ENCODE data around the gene CMSS1. TPM values are rescaled to one million over a fixed set of nuclear protein-coding genes. Genes with fewer than 3 reads are reported as not detected.

Gene CMSS1
- total RNA-seq, 1 donor from 2014 or later = 45.7 TPM

DNA sequence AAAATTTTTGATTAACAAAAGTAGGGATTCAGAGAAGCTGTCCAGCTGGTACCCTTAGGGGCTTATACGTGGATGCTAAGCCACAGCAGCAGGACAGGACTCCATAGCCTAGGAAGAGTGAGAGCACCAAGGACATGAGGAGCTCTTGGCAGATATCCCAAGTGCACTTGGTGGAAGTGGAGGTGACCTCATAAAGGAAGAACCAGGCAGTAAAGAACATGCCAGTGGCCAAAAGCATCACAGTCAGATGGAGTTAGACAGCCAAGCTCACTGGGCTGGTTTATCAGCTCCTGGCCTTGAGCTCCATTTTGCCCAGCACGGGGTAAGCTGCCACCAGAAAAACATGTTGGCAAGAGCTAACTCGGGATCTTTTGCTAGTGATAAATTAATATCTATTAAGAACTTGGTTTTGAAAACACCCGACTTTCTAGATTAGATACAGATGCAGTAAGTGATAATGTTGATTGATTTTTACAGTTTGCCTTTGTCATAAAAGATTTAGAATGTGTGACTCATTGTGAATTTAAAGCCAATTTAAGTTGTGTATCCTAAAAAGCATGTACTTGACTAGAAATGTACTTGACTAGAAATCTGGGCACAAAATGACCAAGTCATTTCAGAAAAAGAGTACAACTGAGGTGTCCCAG lies 108.0 kb downstream of the CMSS1 start:
- intact Hi-C loops (cut with micrococcal nuclease) = no loop called here

DNA sequence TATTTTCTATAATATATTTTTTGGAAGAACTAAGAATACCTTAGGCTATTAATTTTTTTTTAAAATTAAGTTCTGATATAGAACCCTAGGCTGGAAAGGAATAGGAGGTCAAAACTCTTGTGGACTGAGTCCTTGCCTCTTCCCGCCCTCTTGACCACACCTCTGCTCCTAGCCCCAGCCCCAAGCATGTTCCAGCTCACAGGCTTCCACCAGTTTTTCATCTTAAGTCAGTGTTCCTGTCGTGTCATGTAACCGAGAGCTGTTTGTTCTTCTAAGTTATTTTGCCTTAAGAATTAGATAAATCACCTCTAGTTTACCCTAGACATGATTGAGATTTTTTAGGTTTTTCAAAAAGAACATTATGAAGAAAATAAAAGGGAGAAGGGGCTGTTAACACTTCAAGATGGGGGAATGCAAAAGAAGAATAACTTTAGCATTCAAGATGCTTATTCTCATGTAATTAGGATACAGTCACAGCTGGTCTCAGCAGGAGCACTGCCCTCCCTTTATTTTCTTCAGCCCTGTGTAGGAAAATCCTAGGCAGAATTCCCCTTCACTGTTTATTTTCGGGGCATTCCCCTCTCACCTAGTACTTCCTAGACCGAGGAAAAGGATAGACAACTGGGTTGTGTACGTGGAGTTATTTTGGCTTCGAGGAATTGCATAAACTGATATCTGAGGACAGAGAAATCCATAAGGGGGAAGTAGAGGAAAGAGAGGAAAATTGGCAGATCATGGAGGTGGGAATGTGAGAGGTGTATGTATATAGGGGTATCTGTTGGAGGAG lies 110.2 kb downstream of the CMSS1 start:
- intact Hi-C loops (cut with micrococcal nuclease) = no loop called here

DNA sequence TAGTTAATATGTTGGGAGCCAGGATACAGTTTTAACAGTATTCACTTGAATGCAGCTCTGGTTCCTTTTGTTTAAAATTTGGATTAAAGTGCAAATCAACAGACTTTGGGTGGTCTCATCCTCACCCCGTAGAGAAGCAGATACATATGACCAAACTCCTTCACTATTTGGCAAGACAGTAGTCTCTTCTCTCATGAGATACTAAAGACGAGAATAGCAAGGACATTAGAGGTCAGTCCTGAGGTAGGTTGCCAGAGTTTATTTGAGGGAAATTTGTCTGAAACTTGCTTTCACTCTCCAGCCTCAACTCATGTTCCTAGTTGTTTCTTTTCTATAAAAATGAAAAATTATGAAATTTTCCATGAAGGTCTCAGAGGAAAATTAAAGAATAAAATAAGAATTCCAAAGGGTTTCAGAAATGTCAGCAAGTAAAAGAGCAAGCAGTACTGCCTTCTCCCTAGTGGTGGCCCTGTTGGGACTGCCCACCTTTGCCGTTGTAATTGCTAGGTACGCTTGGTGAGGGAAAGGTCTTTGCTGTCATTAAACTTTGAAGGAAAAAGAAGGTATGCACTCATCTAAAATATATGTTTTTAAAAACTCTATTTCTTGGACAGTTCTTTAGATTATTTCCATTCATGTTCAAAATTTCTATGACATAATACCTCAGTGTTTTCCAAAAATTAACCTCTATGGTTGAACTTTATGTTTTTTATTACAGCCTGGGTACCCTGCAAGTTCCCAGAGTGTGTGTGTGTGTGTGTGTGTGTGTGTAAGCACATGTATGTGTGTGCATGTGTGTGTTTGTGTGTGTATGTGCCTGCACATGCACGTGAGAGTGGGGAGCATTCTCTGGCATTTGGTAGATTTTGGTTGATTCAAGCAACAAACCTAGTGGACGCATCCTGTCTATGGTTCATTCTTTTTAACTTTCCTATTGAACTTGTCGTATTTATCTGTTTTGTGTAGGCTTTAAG lies 111.4 kb downstream of the CMSS1 start:
- intact Hi-C loops (cut with micrococcal nuclease) = no loop called here

DNA sequence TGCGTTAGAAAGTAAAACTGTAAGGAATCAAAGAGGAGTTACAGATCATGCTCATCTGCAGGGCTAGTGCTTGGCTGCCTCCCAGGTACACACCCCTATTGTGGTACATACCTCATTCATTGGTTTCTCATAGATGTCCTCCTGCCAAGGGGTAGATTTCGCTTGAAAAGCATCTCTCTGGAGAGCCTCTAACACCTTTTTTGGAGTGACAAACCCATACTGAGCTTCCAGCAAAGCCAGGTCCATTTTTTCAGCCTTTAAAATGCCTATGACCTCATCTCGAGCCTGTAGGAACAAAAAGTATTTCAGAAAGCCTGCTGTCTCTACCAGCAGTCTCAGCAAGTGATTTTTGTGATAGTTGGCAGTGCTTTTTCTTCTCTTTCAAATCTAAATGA lies 112.1 kb downstream of the CMSS1 start:
- intact Hi-C loops (cut with micrococcal nuclease) = no loop called here

DNA sequence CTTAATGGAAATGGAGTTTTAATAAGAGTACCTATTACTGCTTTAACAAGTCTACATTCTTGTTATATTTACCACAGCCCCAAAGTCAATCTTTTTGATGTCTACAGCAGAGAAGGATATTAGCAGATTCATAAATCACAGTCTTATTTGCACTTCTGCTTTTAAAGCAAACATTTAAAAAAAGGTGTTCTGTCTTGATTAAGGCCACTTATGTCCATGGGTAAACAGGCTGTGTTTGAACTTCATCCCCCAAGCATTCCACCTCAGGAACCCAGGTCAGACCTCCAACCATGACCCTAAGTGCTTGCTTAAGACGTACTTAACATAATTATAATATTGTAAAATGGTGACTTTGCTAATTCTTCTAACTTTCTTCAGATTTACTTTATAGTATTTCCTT lies 113.4 kb downstream of the CMSS1 start:
- intact Hi-C loops (cut with micrococcal nuclease) = no loop called here

DNA sequence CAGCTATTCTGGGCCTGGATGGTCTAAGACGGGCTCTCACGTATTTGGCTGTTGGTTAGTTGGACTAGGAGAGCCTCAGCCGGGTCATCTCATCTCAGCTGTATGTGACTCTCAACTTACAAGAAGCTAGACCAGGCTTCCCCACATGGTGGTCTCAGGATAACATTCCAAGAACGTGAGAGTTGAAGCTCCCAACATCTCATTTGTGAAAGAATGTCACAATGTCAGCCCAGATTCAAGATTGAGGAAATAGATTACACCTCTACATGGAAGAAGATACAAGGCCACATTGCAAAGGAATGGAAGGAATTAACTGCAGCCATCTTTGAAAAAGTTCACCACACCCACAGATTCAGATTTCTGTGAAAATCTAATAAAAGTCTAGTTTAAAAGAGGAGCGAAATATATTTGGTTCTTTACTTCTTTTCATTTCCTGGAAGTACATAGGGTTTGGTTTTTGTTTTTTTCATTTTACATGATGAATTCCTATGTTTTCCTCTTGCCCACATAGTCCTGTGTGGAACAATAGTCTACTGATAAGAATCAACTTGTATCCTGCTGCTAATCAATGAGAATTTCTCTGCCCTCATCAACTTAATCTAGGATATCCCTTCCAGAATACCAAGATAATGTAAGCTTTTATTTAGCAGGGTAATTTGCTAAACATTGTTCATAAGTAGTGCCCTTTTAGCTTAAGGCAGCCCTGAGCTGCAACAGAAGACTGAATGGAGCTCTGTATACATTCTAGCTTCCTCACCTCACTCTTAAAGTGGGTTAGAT lies 116.5 kb downstream of the CMSS1 start:
- intact Hi-C loops (cut with micrococcal nuclease) = no loop called here

DNA sequence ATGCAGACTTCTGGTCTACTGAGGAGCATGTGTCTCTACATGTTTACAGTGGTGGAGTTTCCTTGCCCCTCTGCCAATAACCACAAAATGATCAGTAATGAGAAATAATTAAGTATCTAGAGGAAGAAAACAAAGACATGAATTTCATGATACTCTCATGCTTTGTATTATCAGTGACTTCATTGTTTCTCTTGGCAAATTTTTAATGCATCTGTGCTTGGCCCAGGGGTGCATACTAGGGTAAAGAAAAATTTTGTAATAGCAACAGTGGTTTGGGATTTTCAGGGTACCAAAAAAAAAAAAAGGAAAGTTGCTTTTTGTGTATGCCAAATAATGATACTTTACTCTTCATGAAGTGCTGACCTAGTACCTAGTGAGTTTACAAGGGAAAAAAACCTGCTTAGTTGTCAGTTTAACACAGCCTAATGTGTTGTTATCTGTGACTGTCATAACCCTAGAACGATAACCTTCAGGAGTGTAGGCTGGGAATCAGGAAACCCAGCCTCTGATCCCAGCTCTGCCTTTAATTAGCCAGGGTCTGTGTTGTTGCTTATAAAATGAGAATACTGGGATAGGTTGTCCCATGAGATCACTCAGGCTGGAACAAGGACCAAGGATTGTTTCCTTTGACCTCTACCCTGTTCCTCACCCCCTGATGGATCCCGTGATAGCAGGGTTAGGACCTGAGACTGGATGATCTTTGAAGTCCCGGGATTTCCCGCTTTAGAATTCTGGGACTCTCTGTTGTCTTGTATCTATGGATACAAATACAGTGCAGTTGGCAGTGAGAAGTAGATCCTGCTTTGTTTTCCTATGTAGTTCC lies 117.5 kb downstream of the CMSS1 start:
- intact Hi-C loops (cut with micrococcal nuclease) = no loop called here

DNA sequence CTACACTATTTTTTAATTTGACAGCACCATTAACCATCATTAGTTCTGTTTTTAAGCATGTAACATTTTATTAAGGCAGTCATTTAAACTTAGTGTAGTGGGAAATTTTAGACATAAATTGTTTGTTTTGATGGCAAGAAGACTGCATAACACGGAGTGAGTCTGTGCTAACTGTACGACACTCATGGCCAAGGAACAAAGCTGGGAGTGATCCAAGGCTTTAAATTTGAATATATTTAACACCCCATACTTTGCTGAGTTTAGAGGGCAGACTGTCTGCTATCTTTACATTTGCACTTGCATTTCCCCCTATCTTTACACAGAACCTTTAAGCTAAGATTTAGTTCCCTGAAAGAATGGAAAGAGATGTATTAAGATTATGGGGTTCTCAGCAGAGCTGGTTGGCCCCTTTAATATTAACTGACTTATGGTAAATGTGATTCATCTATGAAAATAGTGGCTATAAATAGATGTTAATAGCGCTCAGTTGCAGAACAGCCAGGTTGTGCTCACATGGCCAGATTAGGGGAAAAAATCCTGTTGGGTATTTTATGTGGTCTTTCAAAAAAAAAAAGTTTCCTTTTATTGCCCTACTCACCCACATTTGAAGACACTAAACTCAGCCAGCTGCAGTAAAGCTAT lies 120.7 kb downstream of the CMSS1 start:
- intact Hi-C loops (cut with micrococcal nuclease) = no loop called here

DNA sequence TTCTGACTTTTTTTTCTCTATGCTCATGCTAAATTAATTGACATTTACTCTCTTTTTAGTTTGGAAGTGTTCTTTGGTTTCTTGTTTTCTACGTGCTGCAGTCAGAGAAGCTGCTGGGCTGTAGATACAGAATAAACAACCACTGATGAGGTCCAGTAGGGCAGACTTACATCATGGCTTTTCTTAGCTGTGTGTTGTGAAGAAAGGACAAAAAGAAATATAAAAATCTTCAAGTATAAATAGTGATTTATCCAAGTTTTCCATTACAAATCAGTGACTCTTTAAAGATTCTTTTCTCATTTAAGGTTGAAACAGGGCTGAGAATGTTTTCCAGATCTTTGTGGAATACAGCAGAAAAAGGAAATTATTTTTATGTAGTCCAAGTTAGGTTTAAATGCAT lies 122.2 kb downstream of the CMSS1 start:
- intact Hi-C loops (cut with micrococcal nuclease) = no loop called here

DNA sequence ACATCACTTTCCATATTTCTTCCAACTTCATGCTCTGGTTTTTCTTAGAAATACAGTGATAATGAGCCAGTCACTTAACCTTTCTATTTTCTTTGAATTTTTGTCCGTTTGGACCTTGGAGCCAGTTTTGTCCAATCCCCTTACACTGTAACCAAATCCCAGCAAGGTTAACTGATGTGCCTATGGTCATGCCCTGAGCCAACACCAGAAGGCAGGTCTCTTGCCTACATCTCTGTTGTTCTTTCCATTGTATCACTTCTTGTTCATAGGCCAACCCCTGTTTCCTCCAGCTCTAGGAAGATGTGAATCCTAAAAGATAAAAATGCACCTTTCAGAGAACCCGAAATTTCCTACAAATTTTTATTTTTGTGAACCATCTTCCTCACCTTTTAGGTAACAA lies 122.7 kb downstream of the CMSS1 start:
- intact Hi-C loops (cut with micrococcal nuclease) = no loop called here

DNA sequence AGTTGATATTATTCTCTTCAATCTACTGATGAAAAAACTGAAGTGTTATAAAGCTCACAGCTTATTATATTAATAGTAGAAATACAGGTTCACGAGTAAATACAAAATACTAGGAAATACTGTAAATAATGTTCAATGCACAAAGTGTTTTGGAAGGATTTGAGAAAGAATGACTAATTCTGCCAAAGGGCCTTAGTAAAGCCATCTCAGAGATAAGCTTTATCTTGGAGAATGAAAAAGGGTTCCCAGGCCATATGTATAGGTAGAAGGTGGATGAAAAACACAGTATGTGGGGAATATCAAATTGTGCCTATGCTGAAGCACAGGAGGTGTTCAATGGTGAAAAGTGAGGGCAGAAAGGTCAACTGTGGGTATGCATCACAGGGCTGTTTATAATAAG lies 123.5 kb downstream of the CMSS1 start:
- intact Hi-C loops (cut with micrococcal nuclease) = no loop called here

DNA sequence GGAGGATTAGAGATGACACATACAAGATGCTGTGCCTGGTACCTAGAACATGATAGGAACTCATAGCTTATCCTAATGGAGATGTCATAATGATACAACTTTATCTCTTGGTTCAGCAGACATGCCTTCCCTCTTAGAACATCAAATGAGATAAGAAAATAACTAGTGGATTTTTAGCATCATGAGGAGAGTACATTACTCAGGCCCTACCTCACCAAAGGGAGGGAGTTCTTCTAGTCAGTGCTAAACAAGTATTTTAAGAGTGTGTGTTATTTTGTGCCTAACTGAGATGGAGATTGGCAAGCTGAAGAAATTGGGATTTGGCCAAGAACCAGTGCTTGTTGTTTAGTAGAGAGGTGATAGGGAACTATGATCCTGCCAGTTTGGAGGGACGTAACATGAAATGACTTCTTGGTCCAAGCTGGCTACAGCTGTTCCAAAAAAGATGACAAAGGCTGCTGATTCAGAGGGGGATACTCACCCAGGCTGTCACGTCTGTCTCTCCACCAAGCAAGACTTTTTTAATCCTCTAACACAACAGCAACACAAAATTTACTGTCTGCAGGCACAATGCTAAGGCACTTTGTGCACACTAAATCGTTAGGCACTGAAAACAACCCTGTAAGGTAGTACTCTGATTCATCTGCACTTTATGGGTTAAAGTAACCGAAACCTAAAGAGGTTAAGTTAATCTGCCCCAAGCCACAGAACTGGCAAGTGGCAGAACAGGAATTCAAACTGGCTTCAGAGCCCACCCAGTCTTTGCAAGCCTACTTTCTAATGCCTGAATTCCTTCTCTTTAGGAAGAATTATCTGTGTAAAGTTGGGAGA lies 126.5 kb downstream of the CMSS1 start:
- intact Hi-C loops (cut with micrococcal nuclease) = no loop called here

DNA sequence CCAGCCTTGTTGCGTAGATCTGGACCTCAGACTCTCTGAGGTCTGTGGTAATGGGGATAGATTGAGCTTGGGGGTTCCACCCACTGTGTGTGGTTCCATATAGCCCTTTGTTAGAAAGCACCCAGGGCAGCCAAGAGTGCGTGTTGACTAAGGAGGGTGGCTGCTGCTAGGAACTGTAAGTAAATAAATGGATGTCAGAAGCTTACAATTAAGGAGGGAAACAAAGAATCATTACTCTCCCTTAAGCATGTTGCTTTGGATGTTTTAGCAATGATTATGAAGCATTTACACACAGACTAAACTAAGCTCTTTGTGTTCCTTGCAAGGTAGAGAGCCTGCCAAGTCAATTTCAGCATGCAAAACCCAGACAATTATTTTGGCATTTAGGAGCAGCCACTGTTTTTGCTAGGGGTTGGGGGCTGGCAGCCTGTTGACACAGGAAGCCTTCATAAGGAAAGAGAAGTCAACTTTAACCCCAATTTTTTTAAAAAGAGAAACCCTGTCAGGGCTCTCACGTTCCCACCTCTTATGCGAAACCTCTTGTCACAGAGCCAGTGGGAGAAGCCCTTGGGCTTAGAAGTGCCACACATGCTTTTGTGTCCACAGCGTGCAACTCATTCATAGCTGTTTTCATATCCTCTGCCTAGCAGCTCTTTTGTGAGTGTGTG lies 127.8 kb downstream of the CMSS1 start:
- intact Hi-C loops (cut with micrococcal nuclease) = loop anchor here (5.0 kb wide), 1 partner anchor 103 kb away; no protein-coding TSS in a partner anchor

DNA sequence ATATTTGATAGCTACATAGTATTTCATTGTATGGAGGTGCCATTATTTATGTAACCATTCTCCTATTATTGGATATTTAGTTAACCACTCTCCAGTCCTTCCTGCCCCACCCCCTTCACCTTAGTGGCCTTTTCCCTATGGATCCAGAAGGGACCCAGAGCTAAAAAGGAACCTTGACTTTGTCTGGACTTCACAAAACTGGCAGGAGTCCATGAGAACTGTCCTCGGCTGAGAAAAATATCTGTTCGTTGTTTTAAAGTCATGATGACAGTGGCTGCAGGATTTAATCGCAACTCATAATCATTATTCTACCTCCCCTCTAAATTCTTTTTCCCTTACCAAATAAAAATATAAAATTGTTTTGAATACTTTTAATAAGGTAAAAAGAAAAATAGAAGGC lies 129.7 kb downstream of the CMSS1 start:
- intact Hi-C loops (cut with micrococcal nuclease) = loop anchor here (5.0 kb wide), 1 partner anchor 105 kb away; no protein-coding TSS in a partner anchor

DNA sequence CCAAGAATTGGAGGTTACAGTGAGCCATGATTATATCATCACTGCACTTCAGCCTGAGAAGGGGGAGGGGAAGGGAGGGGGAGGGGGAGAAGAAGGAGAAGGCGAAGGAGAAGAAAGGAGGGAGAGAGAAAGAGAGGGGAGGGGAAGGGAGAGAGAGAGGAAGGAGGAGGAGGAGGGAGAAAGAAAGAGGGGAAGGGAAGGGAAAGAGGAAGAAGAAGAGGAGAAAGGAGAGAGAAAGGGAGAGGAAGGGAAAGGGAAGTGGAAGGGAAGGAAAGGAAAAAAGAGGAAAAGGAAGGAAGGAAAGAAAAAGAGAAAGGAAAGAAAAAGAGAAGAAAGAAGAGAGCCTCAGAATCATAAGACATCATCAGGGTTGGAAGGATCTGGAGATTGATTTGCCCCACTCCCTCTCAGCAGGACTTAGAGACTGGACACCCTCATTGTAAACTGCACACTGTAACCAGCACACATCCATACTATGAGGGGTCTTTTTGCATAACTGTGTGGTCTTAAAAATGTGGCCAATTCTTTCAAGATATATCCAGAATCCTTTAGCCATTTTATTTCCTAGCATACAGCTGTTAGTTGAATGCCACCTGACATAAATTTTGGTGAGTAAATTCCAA lies 130.9 kb downstream of the CMSS1 start:
- intact Hi-C loops (cut with micrococcal nuclease) = loop anchor here (5.0 kb wide), 1 partner anchor 106 kb away; no protein-coding TSS in a partner anchor

DNA sequence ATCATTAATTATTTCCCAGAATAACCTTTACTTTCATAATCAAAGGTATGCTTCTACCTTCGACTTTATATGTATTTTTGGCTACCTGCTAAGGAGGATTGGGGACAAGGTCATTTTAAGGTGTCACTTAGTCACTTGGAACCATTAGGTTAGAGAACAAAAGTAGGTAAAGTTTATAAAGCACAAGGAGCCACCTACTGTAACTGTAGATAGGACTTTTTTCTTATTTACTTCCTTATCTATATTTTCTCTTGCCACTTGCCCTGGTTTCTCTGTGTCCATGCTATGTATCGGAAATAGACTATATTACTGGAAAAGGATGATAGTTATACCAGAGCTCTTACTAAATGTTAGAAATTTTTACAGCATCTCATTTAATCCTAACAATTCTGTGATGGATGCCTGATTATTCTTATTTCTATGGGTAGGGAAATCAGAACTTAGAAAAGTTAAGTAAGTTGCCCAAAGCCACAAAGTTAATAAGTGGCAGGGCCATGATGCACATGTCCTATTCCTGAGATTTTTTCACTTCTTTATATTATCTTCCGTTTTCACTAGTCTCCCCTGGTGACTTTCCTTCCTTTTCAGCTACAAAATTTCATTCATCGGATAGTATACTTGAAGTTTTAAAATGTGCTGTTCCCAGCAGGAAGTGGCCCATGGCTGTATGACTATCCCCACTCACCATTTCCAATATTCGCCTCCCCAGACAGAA lies 132.5 kb downstream of the CMSS1 start:
- intact Hi-C loops (cut with micrococcal nuclease) = loop anchor here (5.0 kb wide), 1 partner anchor 108 kb away; no protein-coding TSS in a partner anchor

DNA sequence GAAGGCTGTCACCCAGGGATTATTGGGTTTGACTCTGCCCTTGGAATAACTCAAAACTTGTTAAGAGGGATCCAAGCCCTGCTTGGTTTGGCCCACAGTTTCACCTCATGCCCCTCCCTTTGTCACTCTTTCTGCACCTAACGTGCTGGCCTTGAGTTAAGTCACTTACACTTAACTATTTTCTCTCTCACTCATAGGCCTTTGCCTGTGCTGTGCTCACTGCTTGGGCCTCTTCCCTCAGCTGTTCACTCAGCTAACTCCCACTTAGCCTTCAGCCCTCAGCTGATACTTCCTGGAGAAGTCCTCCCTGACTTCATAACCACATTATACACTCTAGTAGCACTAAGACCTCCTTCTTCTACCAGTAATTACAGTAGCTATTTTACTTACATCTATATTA lies 133.3 kb downstream of the CMSS1 start:
- intact Hi-C loops (cut with micrococcal nuclease) = no loop called here

All from T-helper 1 cell treated with Interleukin-12 subunit alpha and Interleukin-12 subunit beta and Interleukin-4 antibody, amounts not matched to agents 30 ng/mL and 1 ng/mL, for 36 hours (primary cell).